HepG2 (cell line): ENCODE measurements around the gene FSD1. TPM values are rescaled to one million over a fixed set of nuclear protein-coding genes. Genes with fewer than 3 reads are reported as not detected.

ENCODE experiments used
- ATF2 ChIP-seq: sonication (generic); formaldehyde crosslinking; IDR thresholded peaks from 2 replicates; pipeline ENCODE4 v1.4.0; 2020; ENCODE audit warnings: missing genetic modification reagents
- ETV6 ChIP-seq: sonication (generic); formaldehyde crosslinking; conservative IDR thresholded peaks from 2 replicates; pipeline ENCODE4 v1.4.0; 2020; ENCODE audit warnings: missing genetic modification reagents
- FLYWCH1 ChIP-seq: sonication (generic); formaldehyde crosslinking; IDR thresholded peaks from 2 replicates; pipeline ENCODE4 v1.8.1; 2023; ENCODE audit warnings: mild to moderate bottlenecking, missing genetic modification reagents
- KAT2B ChIP-seq: fragments of 150-350 bp; IDR thresholded peaks from 2 replicates; pipeline ENCODE4 v1.6.1; 2014; ENCODE audit warnings: low read depth, low read length, borderline replicate concordance
- MEIS1 ChIP-seq: sonication (generic); formaldehyde crosslinking; IDR thresholded peaks from 2 replicates; pipeline ENCODE4 v1.9.0; 2021; ENCODE audit warnings: mild to moderate bottlenecking, missing genetic modification reagents, moderate library complexity, borderline replicate concordance
- MYPOP ChIP-seq: sonication (generic); formaldehyde crosslinking; IDR thresholded peaks from 2 replicates; pipeline ENCODE4 v1.8.1; 2023; ENCODE audit warnings: mild to moderate bottlenecking, moderate library complexity, missing genetic modification reagents
- NONO ChIP-seq, 2 experiments: fragments of 450-650 bp in 1 of 2; sonication (generic) in 1 of 2; formaldehyde crosslinking in 1 of 2; IDR thresholded peaks in 1 of 2; conservative IDR thresholded peaks in 1 of 2; 2 replicates each; pipeline versions ENCODE4 v1.6.1 to v1.8.0; 2017 to 2022; ENCODE audit warnings: mild to moderate bottlenecking in 1 of 2, missing genetic modification reagents in 1 of 2, moderate library complexity in 1 of 2
- PHF20 ChIP-seq: sonication (generic); formaldehyde crosslinking; IDR thresholded peaks from 2 replicates; pipeline ENCODE4 v1.5.0; 2020; ENCODE audit warnings: mild to moderate bottlenecking, missing genetic modification reagents
- RBAK ChIP-seq: sonication (generic); formaldehyde crosslinking; IDR thresholded peaks from 2 replicates; pipeline ENCODE4 v1.5.1; 2020; ENCODE audit warnings: mild to moderate bottlenecking, missing genetic modification reagents
- SIX4 ChIP-seq: sonication (generic); formaldehyde crosslinking; IDR thresholded peaks from 2 replicates; pipeline ENCODE4 v1.4.0; 2020; ENCODE audit warnings: missing genetic modification reagents
- TCF7 ChIP-seq: sonication (generic); IDR thresholded peaks from 2 replicates; pipeline ENCODE4 v1.6.1; 2016; ENCODE audit warnings: antibody characterized with exemption, low read depth
- TEAD3 ChIP-seq: optimal IDR thresholded peaks from 2 replicates; pipeline ENCODE3; 2016; ENCODE audit warnings: borderline replicate concordance
- ZBTB38 ChIP-seq: sonication (generic); formaldehyde crosslinking; IDR thresholded peaks from 2 replicates; pipeline ENCODE4 v1.5.1; 2020; ENCODE audit warnings: mild to moderate bottlenecking, missing genetic modification reagents
- ZFP82 ChIP-seq: sonication (generic); formaldehyde crosslinking; IDR thresholded peaks from 2 replicates; pipeline ENCODE4 v1.5.1; 2020; ENCODE audit warnings: mild to moderate bottlenecking, missing genetic modification reagents, borderline replicate concordance
- ZFY ChIP-seq: sonication (generic); formaldehyde crosslinking; IDR thresholded peaks from 2 replicates; pipeline ENCODE4 v1.4.0; 2020; ENCODE audit warnings: missing genetic modification reagents
- ZNF30 ChIP-seq: sonication (generic); formaldehyde crosslinking; IDR thresholded peaks from 2 replicates; pipeline ENCODE4 v1.5.0; 2020; ENCODE audit warnings: mild to moderate bottlenecking, missing genetic modification reagents
- ZNF510 ChIP-seq: sonication (generic); formaldehyde crosslinking; IDR thresholded peaks from 2 replicates; pipeline ENCODE4 v1.4.0; 2020; ENCODE audit warnings: low read depth, mild to moderate bottlenecking, missing genetic modification reagents
- ZNF563 ChIP-seq: sonication (generic); formaldehyde crosslinking; IDR thresholded peaks from 2 replicates; pipeline ENCODE4 v1.8.0; 2022; ENCODE audit warnings: mild to moderate bottlenecking, moderate library complexity, missing genetic modification reagents
- ZNF564 ChIP-seq: sonication (generic); formaldehyde crosslinking; IDR thresholded peaks from 2 replicates; pipeline ENCODE4 v1.8.1; 2023; ENCODE audit warnings: mild to moderate bottlenecking, missing genetic modification reagents
- ZSCAN21 ChIP-seq: sonication (generic); formaldehyde crosslinking; IDR thresholded peaks from 2 replicates; pipeline ENCODE4 v1.8.0; 2022; ENCODE audit warnings: mild to moderate bottlenecking, missing genetic modification reagents, moderate library complexity, borderline replicate concordance
- polyA plus RNA-seq, 8 experiments: library from polyadenylated mRNA; depleted of rRNA in 3 of 8; stranded (reverse) in 7 of 8; unstranded in 1 of 8; fragments of >200 nt; fragmentation: Illumina TruSeq in 4 of 8; extraction: Trizol in 4 of 8; gene quantifications; 2 replicates each; pipeline versions ENCODE4 v1.2.1 to v1.2.3, GENCODE V29; 2011 to 2016; ENCODE audit warnings: low read depth in 4 of 8, missing spikeins in 1 of 8, mixed read lengths in 1 of 8; ENCODE audit not compliant: insufficient read depth in 1 of 8
- total RNA-seq, 5 experiments: library from RNA; depleted of rRNA; stranded (reverse); fragments of >200 nt; fragmentation: Illumina TruSeq; extraction: Trizol; gene quantifications; 2 replicates each; pipeline ENCODE4 v1.2.3, GENCODE V29; 2016; ENCODE audit warnings: low read depth in 1 of 5
- TF ChIP-seq, protein P1 (sequence below): sonication (generic); formaldehyde crosslinking; IDR thresholded peaks from 2 replicates; pipeline ENCODE4 v1.5.0; 2020; ENCODE audit warnings: mild to moderate bottlenecking, missing genetic modification reagents, borderline replicate concordance
- TF ChIP-seq, protein P2 (sequence below): sonication (generic); formaldehyde crosslinking; IDR thresholded peaks from 2 replicates; pipeline ENCODE4 v1.4.0; 2020; ENCODE audit warnings: mild to moderate bottlenecking, low read depth, missing genetic modification reagents

FSD1 gene
- total and polyA plus RNA-seq, 2 of the 13 experiments (the other 11 are each of a cell fraction or from before 2014, with no cell fraction given), result 0.29 to 0.66 TPM

DNA sequence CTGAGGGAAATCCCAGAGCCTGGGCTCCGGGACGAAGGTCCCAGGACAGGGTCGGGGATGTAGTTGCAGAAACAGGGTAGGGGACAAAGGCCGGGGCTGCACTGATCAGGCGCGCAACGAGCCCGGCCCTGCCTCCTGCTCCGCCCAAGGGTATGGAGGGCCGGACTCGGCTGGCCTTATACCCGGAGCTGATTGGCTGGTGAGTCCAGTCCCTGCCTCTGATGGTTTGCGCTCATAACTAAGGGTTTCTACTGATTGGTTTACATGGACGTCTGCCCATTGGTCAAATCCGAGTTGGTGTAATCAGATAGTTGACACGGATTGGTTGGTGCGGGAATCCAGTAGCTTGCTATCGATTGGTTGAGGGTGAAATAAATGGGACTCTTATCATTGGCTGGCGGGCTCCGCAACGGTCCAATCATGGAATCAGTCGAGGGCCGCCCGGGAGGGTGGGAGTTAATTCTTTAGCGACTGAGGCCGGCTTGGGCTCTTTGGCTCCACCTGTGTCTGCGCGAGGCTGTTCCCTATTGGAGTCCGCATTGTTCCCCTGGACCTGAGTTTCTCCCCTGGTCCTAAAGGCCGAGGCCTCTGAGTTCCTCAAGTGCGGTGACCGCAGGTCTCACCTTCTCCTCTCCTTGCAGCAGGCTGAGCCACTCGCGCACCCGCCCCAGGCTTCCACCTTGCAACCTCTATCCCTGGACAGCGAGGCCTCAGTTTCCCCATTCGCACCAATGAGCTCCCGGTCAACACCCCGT, 38.4 kb downstream of the FSD1 start (continued):
- peak; percentile 40; the same call in 1 of the 2 replicates for TF ChIP-seq KAT2B
- no peak for TF ChIP-seq FLYWCH1 (CRISPR knock-in tag)
- no peak; the same call in 1 of the 2 replicates for TF ChIP-seq ZNF563
- peak; percentile 55 for TF ChIP-seq TEAD3 (CRISPR knock-in tag)
- TF ChIP-seq, protein P1, sequence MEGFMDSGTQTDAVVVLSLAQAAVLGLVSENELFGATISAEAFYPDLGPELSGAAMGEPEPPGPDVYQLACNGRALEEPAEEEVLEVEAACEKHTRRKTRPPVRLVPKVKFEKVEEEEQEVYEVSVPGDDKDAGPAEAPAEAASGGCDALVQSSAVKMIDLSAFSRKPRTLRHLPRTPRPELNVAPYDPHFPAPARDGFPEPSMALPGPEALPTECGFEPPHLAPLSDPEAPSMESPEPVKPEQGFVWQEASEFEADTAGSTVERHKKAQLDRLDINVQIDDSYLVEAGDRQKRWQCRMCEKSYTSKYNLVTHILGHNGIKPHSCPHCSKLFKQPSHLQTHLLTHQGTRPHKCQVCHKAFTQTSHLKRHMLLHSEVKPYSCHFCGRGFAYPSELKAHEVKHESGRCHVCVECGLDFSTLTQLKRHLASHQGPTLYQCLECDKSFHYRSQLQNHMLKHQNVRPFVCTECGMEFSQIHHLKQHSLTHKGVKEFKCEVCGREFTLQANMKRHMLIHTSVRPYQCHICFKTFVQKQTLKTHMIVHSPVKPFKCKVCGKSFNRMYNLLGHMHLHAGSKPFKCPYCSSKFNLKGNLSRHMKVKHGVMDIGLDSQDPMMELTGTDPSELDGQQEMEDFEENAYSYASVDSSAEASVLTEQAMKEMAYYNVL (CRISPR knock-in tag), result peak; percentile 64; the same call in 1 of the 2 replicates
- peak; percentile 56; the same call in 1 of the 2 replicates for TF ChIP-seq ATF2 (CRISPR knock-in tag)
- no peak for TF ChIP-seq ETV6
- TF ChIP-seq ZNF30 (CRISPR knock-in tag), result no peak
- TF ChIP-seq SIX4 (CRISPR knock-in tag), result peak; percentile 39
- TF ChIP-seq ZNF564 (CRISPR knock-in tag), result no peak
- TF ChIP-seq ZFP82 (CRISPR knock-in tag), result peak; percentile 50; the same call in 1 of the 2 replicates
- no peak for TF ChIP-seq RBAK (CRISPR knock-in tag)
- peak; percentile 64; the same call in 1 of the 2 replicates for TF ChIP-seq PHF20 (CRISPR knock-in tag)
- TF ChIP-seq MEIS1 (CRISPR knock-in tag), result peak; percentile 11; the same call in 1 of the 2 replicates
- TF ChIP-seq MYPOP (CRISPR knock-in tag), result peak; percentile 43; the same call in 1 of the 2 replicates
- TF ChIP-seq ZSCAN21, result peak; percentile 48; the same call in 1 of the 2 replicates
- TF ChIP-seq ZBTB38, result 0 out of 2 replicates have a peak, but pooled peaks have one; percentile 41
- no peak for TF ChIP-seq NONO (IDR thresholded peaks at IDR 0.05)
- peak; percentile 49; the same call in 1 of the 2 replicates for TF ChIP-seq NONO (CRISPR knock-in tag; conservative IDR thresholded peaks at IDR 0.05)
- no peak for TF ChIP-seq ZNF510 (CRISPR knock-in tag)
- TF ChIP-seq ZFY (CRISPR knock-in tag), result peak; percentile 67
- TF ChIP-seq TCF7, result peak; percentile 32; the same call in 1 of the 2 replicates
- TF ChIP-seq, protein P2, sequence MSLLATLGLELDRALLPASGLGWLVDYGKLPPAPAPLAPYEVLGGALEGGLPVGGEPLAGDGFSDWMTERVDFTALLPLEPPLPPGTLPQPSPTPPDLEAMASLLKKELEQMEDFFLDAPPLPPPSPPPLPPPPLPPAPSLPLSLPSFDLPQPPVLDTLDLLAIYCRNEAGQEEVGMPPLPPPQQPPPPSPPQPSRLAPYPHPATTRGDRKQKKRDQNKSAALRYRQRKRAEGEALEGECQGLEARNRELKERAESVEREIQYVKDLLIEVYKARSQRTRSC, result no peak
